H1 (cell line): ENCODE data around the gene IRF4. TPM values are rescaled to one million over a fixed set of nuclear protein-coding genes. Genes with fewer than 3 reads are reported as not detected.

Source experiments
- CTCF ChIA-PET: fragments of 300-600 bp; sonication (Branson Sonifier 250); formaldehyde crosslinking; loops from one replicate; lab custom pipeline; 2021; ENCODE audit not compliant: partially characterized antibody; lab: Charles Lee
- POLR2A ChIA-PET: fragments of 300-600 bp; sonication (Branson Sonifier 250); formaldehyde crosslinking; loops from one replicate; lab custom pipeline; 2021; ENCODE audit warnings: inconsistent platforms; ENCODE audit not compliant: partially characterized antibody; lab: Charles Lee
- DNase-seq, 2 experiments: peaks; one replicate each; pipeline versions ENCODE4 v3.0.0 to v3.0.0-alpha.2; 2010 to 2022; ENCODE audit warnings: low spot score in 2 of 2, low read depth in 1 of 2, mixed read lengths in 1 of 2
- FAIRE-seq: peaks from 2 replicates; lab custom pipeline; 2011; peaks lifted over from hg19 to GRCh38; lab: Jason Lieb, UNC
- H2AFZ ChIP-seq: 2 replicates; pipeline ENCODE4 v1.8.1; 2012; ENCODE audit warnings: low read length, inconsistent platforms
- H2AK5ac ChIP-seq: 2 replicates; pipeline ENCODE4 v1.6.1; 2013; ENCODE audit warnings: low read depth, low read length
- H2BK120ac ChIP-seq: replicated peaks from 2 replicates; pipeline ENCODE3; 2013; ENCODE audit warnings: low read depth, low read length, inconsistent platforms
- H2BK12ac ChIP-seq: 2 replicates; pipeline ENCODE4 v1.6.1; 2013; ENCODE audit warnings: low read depth, low read length
- H2BK15ac ChIP-seq: 2 replicates; pipeline ENCODE4 v1.6.1; 2013; ENCODE audit warnings: low read length
- H2BK20ac ChIP-seq: 2 replicates; pipeline ENCODE4 v1.6.1; 2013; ENCODE audit warnings: low read length
- H2BK5ac ChIP-seq: 2 replicates; pipeline ENCODE4 v1.6.1; 2013; ENCODE audit warnings: low read depth, low read length
- H3K14ac ChIP-seq: 2 replicates; pipeline ENCODE4 v1.6.1; 2013; ENCODE audit warnings: inconsistent platforms; ENCODE audit not compliant: insufficient read length
- H3K18ac ChIP-seq: 2 replicates; pipeline ENCODE4 v1.6.1; 2013; ENCODE audit warnings: low read length; ENCODE audit errors: extremely low read depth
- H3K23ac ChIP-seq: 2 replicates; pipeline ENCODE4 v1.6.1; 2013; ENCODE audit warnings: inconsistent platforms; ENCODE audit not compliant: insufficient read length
- H3K23me2 ChIP-seq: 2 replicates; pipeline ENCODE4 v1.6.1; 2013; ENCODE audit warnings: low read depth, low read length
- H3K27ac ChIP-seq: 2 replicates; pipeline ENCODE4 v1.6.1; 2011; ENCODE audit warnings: low read depth, low read length, inconsistent platforms
- H3K27me3 ChIP-seq, 4 experiments: replicated peaks in 1 of 4; 1 replicate in 1 of 4; 2 replicates in 3 of 4; pipeline versions ENCODE4 v1.6.1 to v1.8.1; 2011 to 2013; ENCODE audit warnings: low read length in 3 of 4, mild to moderate bottlenecking in 3 of 4, inconsistent platforms in 2 of 4, mixed read lengths in 2 of 4, moderate library complexity in 1 of 4; ENCODE audit not compliant: control insufficient read depth in 3 of 4, insufficient read depth in 3 of 4; ENCODE audit errors: extremely low read depth in 1 of 4
- H3K36me3 ChIP-seq, 4 experiments: 2 replicates each; pipeline versions ENCODE4 v1.6.1 to v1.8.1; 2011 to 2013; ENCODE audit warnings: mild to moderate bottlenecking in 4 of 4, low read length in 3 of 4, moderate library complexity in 2 of 4, control low read depth in 1 of 4, inconsistent platforms in 1 of 4; ENCODE audit not compliant: insufficient read depth in 4 of 4, control insufficient read depth in 2 of 4
- H3K4ac ChIP-seq: replicated peaks from 2 replicates; pipeline ENCODE3; 2013; ENCODE audit warnings: low read length, low read depth, mixed read lengths, inconsistent platforms; ENCODE audit not compliant: insufficient read length
- H3K4me1 ChIP-seq, 4 experiments: replicated peaks in 1 of 4; 1 replicate in 1 of 4; 2 replicates in 3 of 4; pipeline versions ENCODE4 v1.6.1 to v1.8.1; 2011 to 2013; ENCODE audit warnings: low read length in 3 of 4, inconsistent platforms in 2 of 4, mixed read lengths in 1 of 4; ENCODE audit not compliant: insufficient read depth in 4 of 4, control insufficient read depth in 3 of 4
- H3K4me2 ChIP-seq, 2 experiments: 2 replicates each; pipeline versions ENCODE4 v1.6.1 to v1.8.1; 2011 to 2013; ENCODE audit warnings: low read depth in 2 of 2, low read length in 2 of 2, control low read depth in 1 of 2, inconsistent platforms in 1 of 2, mild to moderate bottlenecking in 1 of 2; ENCODE audit not compliant: insufficient read depth in 1 of 2
- H3K4me3 ChIP-seq, 4 experiments: fragments of 200-600, 300-600 bp in 1 of 4; sonication (generic), shearing (Covaris generic), sonication (Bioruptor Twin) in 1 of 4; 2 replicates each; pipeline versions ENCODE4 v1.5.1 to v1.8.1; 2011 to 2016; ENCODE audit warnings: low read length in 4 of 4, low read depth in 3 of 4, control low read depth in 2 of 4, inconsistent platforms in 2 of 4, mild to moderate bottlenecking in 2 of 4, mixed read lengths in 1 of 4, moderate library complexity in 1 of 4; ENCODE audit not compliant: insufficient read depth in 2 of 4; ENCODE audit errors: extremely low read depth in 1 of 4
- H3K56ac ChIP-seq: replicated peaks from 2 replicates; pipeline ENCODE3; 2013; ENCODE audit warnings: low read depth, mild to moderate bottlenecking, mixed read lengths, low read length, inconsistent platforms; ENCODE audit not compliant: insufficient read length
- H3K79me1 ChIP-seq: 2 replicates; pipeline ENCODE4 v1.6.1; 2013; ENCODE audit warnings: low read depth, low read length, control low read depth
- H3K79me2 ChIP-seq, 2 experiments: 2 replicates each; pipeline versions ENCODE4 v1.6.1 to v1.8.1; 2012 to 2013; ENCODE audit warnings: low read length in 2 of 2, mild to moderate bottlenecking in 2 of 2, inconsistent platforms in 1 of 2; ENCODE audit not compliant: insufficient read depth in 2 of 2, control insufficient read depth in 1 of 2
- H3K9ac ChIP-seq, 4 experiments: replicated peaks in 1 of 4; 1 replicate in 1 of 4; 2 replicates in 3 of 4; pipeline versions ENCODE4 v1.6.1 to v1.8.1; 2011 to 2013; ENCODE audit warnings: low read depth in 3 of 4, low read length in 3 of 4, control low read depth in 2 of 4, mild to moderate bottlenecking in 2 of 4, moderate library complexity in 2 of 4, inconsistent platforms in 1 of 4; ENCODE audit errors: extremely low read depth in 1 of 4
- H3K9me3 ChIP-seq, 2 experiments: 2 replicates each; pipeline versions ENCODE4 v1.6.1 to v1.8.1; 2012 to 2013; ENCODE audit warnings: mild to moderate bottlenecking in 2 of 2, moderate library complexity in 2 of 2, control low read depth in 1 of 2, inconsistent platforms in 1 of 2, low read depth in 1 of 2, low read length in 1 of 2, mixed read lengths in 1 of 2; ENCODE audit not compliant: insufficient read depth in 2 of 2
- H4K20me1 ChIP-seq, 2 experiments: replicated peaks in 1 of 2; 2 replicates each; pipeline versions ENCODE3 to v1.8.1; 2011 to 2013; ENCODE audit warnings: inconsistent platforms in 2 of 2, low read length in 2 of 2, mild to moderate bottlenecking in 1 of 2; ENCODE audit not compliant: insufficient read depth in 2 of 2, control insufficient read depth in 1 of 2
- H4K5ac ChIP-seq: 2 replicates; pipeline ENCODE4 v1.6.1; 2013; ENCODE audit warnings: low read length, low read depth, mixed read lengths, inconsistent platforms; ENCODE audit not compliant: insufficient read length
- H4K8ac ChIP-seq: 2 replicates; pipeline ENCODE4 v1.8.0; 2013; ENCODE audit warnings: mild to moderate bottlenecking, moderate library complexity, low read length, inconsistent platforms; ENCODE audit not compliant: insufficient read depth; ENCODE audit errors: extremely low read depth
- H4K91ac ChIP-seq: replicated peaks from 2 replicates; pipeline ENCODE3; 2013; ENCODE audit warnings: low read length, mixed read lengths, inconsistent platforms; ENCODE audit not compliant: insufficient read length
- ATF2 ChIP-seq: IDR thresholded peaks from 2 replicates; pipeline ENCODE4 v1.6.1; 2012; ENCODE audit warnings: low read length, inconsistent platforms
- BACH1 ChIP-seq: IDR thresholded peaks from 2 replicates; pipeline ENCODE4 v1.6.1; 2012; ENCODE audit warnings: low read length, improper control_type of control experiment
- E2F6 ChIP-seq: IDR thresholded peaks from 2 replicates; pipeline ENCODE4 v1.6.1; 2012; ENCODE audit warnings: inconsistent platforms
- EGR1 ChIP-seq: IDR thresholded peaks from 2 replicates; pipeline ENCODE4 v1.6.1; 2011; ENCODE audit warnings: low read depth, low read length, borderline replicate concordance
- GTF2F1 ChIP-seq: IDR thresholded peaks from 2 replicates; pipeline ENCODE4 v1.6.1; 2012; ENCODE audit warnings: low read depth, low read length, improper control_type of control experiment, borderline replicate concordance
- KDM1A ChIP-seq: fragments of 200-600, 300-600 bp; sonication (generic); IDR thresholded peaks from 2 replicates; pipeline ENCODE4 v1.7.1; 2016; ENCODE audit warnings: mild to moderate bottlenecking, low read length, borderline replicate concordance
- MAFK ChIP-seq: IDR thresholded peaks from 2 replicates; pipeline ENCODE4 v1.6.1; 2012; ENCODE audit warnings: low read depth, mild to moderate bottlenecking, improper control_type of control experiment, low read length
- SIN3A ChIP-seq, 2 experiments: IDR thresholded peaks in 1 of 2; conservative IDR thresholded peaks in 1 of 2; 2 replicates each; pipeline ENCODE4 v1.6.1; 2011 to 2012; ENCODE audit warnings: low read length in 2 of 2, improper control_type of control experiment in 1 of 2, low read depth in 1 of 2, mild to moderate bottlenecking in 1 of 2
- SIX5 ChIP-seq: IDR thresholded peaks from 2 replicates; pipeline ENCODE4 v1.6.1; 2011; ENCODE audit warnings: mild to moderate bottlenecking, low read depth, low read length
- TAF7 ChIP-seq: optimal IDR thresholded peaks from 2 replicates; pipeline ENCODE3; 2011; ENCODE audit warnings: low read depth, mild to moderate bottlenecking, inconsistent platforms, low read length, moderate library complexity, borderline replicate concordance
- WGBS, 2 experiments: shearing (Covaris generic) in 1 of 2; methylation state at CpG; one replicate each; pipeline versions ENCODE4 v1.1.6 to v1.1.7; 2013 to 2015; ENCODE audit warnings: low lambda C conversion rate in 2 of 2, mixed read lengths in 2 of 2, inconsistent platforms in 1 of 2, low coverage in 1 of 2, missing lambda C conversion rate in 1 of 2; ENCODE audit not compliant: insufficient replicate concordance in 2 of 2, insufficient coverage in 1 of 2, insufficient read length in 1 of 2; ENCODE audit errors: extremely low coverage in 1 of 2, missing lambda C conversion rate in 1 of 2; 5-methylcytosine and 5-hydroxymethylcytosine counted together
- polyA plus RNA-seq, 7 experiments: library from polyadenylated mRNA; depleted of rRNA in 3 of 7; stranded (reverse) in 5 of 7; unstranded in 2 of 7; fragments of >200 nt in 5 of 7; fragments of 200-250 nt in 2 of 7; gene quantifications; 1 replicate in 5 of 7; 2 replicates in 1 of 7; 4 replicates in 1 of 7; pipeline versions ENCODE4 v1.2.1 to v1.2.3, GENCODE V29; 2011 to 2013; ENCODE audit warnings: missing spikeins in 2 of 7, mixed read lengths in 2 of 7
- total RNA-seq: library from RNA; stranded (reverse); fragmentation: NEBNext Ultra II Directional; extraction: Animal tissue kit (Norgen Biotek cat#: 25700); gene quantifications from 2 replicates; pipeline ENCODE4 v1.2.1, GENCODE V29; 2021

IRF4 gene
- total and polyA plus RNA-seq, 2 of the 8 experiments (the other 6 are each of a cell fraction or from before 2014, with no cell fraction given) = 0.77 to 2.1 TPM

GRCh38 chr6:412146-412886 lies 20.8 kb downstream of the IRF4 start:
- Histone ChIP-seq H3K4ac (no peak overlapping the region), H4K20me1 (no peaks in the 10 kb centered on the region), H3K27me3 (no peaks in the 10 kb centered on the region), H3K4me2 (no peak overlapping the region), H3K14ac (no peak overlapping the region), H3K4me3 (no peak overlapping the region), H3K4me1 (peaks cover 0 to 4% (median 0%) of the 10 kb centered on the region in 4 experiments; a peak in 1 of 7 replicates), H2BK20ac (no peak overlapping the region), H2BK15ac (no peak overlapping the region), H4K8ac (no peak overlapping the region), H3K23me2 (no peaks in the 10 kb centered on the region), H3K23ac (no peak overlapping the region), H3K36me3 (no peaks in the 10 kb centered on the region; a peak in 1 of 8 replicates), H3K18ac (no peak overlapping the region), H3K79me1 (no peaks in the 10 kb centered on the region), H2AK5ac (no peak overlapping the region), H3K79me2 (no peaks in the 10 kb centered on the region), H3K9ac (no peak overlapping the region), H2BK12ac (no peak overlapping the region), H3K9me3 (peaks cover 0 to 4% of the 10 kb centered on the region in 2 experiments; a peak in 1 of 4 replicates), H4K91ac (no peak overlapping the region), H3K56ac (no peak overlapping the region), H4K5ac (no peak overlapping the region), H2BK120ac (no peak overlapping the region), H2AFZ (no peak overlapping the region), H2BK5ac (no peak overlapping the region), H3K27ac (no peak overlapping the region)
- DNase-seq (no peak), FAIRE-seq (no peak)
- CTCF ChIA-PET = interaction anchor here (0.9 to 5.7 kb wide), 6 partner anchors 13 to 224 kb away, joined by 3 to 35 read pairs (median 4); no protein-coding TSS in a partner anchor
- 92% methylated on average over 3 of the region's 3 CpGs; no CpG with 5 or more reads in 1 of the 2 experiments for WGBS, 2 experiments
- POLR2A ChIA-PET = no interaction called here
- TF ChIP-seq BACH1 = no peak
- TF ChIP-seq EGR1 = no peak
- TF ChIP-seq SIX5 = no peak
- no peak for TF ChIP-seq E2F6
- TF ChIP-seq KDM1A = no peak
- TF ChIP-seq SIN3A (conservative IDR thresholded peaks at IDR 0.05 in 1 of 2, IDR thresholded peaks at IDR 0.05 in 1 of 2; ENCODE audit: low read depth in 1 of 2, low read length in 2 of 2) = no peak
- no peak for TF ChIP-seq MAFK
- no peak for TF ChIP-seq ATF2
- TF ChIP-seq TAF7 = no peak
- TF ChIP-seq GTF2F1 = no peak
